Fibroblast of the conjunctiva (primary cell): ENCODE results near the gene PTPRN2.
"Not testable (repeated sequence)": the region's sequence is repeated elsewhere in the genome, so short reads cannot be mapped to it uniquely, and the experiment has no call there.

Experiments
- DNase-seq: peaks from one replicate; pipeline ENCODE4 v3.0.0-alpha.2; 2010; ENCODE audit warnings: low read depth

PTPRN2 gene

GRCh38 chr7:158516524-158516923 is 71.1 kb downstream of the PTPRN2 start:
- DNase-seq: no peak

DNA sequence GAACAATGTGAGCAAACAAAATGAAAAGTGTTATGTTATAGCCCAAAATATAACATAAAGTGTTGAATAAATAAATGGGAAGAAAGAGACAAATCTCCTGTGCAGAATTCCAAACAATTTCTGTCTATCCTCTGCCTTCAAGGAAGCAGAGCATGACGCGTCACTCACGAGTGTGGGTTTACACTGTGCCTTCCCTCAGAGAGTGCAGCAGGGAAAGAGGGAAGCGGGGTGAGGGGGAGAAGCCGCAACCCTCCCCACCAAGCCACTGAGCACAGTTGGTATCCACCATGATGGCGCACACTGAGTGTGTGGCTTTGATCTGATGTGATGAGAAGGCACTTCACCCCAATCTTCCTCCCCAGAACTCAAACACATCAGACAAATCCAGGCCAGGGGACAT is 74.8 kb downstream of the PTPRN2 start:
- DNase-seq: no peak

GRCh38 chr7:158512042-158512441 is 75.6 kb downstream of the PTPRN2 start:
- DNase-seq: no peak

DNA sequence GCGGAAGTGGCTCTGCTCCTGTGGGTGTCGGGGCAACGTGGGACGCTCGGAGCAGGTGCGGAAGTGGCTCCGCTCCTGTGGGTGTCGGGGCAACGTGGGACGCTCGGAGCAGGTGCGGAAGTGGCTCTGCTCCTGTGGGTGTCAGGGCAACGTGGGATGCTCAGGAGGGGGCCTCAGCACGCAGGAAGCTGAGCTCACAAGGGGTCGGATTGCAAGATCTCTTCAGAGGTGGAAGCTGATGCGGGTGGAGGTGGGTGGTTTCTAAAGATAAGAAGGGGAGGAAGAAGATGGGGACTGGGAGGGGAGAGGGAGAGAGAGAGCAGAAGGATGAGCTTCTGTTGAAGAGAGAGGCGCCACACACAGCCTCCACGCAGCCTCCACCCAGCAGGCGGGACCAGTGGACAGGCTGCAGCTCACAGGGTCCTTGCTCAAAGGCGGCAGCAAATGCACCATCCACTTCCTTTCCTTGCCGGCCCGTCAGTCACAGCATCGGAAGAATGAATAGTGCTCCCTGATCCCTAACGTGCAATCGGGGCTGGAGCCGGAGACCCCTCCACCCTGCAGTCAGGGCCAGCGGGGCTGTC is 78.7 kb downstream of the PTPRN2 start:
- no peak for DNase-seq

DNA sequence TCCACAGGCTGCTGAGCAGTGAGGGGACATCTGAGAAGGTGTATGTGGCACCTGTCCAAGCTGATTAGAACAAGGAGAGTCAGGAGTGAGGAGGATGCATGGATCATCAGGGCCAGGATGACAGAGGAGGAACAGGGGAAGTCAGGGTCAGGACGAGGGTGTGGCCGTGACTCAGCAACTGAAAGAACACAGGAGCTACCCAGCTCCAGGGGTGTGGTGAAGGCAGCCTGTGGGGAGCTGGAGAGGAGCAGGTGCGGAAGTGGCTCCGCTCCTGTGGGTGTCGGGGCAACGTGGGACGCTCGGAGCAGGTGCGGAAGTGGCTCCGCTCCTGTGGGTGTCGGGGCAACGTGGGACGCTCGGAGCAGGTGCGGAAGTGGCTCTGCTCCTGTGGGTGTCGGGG is 79.3 kb downstream of the PTPRN2 start:
- DNase-seq: not testable (repeated sequence)

- no peak for DNase-seq
Observed at GRCh38 chr7:158507917-158508316, 79.7 kb downstream of the PTPRN2 start.

DNA sequence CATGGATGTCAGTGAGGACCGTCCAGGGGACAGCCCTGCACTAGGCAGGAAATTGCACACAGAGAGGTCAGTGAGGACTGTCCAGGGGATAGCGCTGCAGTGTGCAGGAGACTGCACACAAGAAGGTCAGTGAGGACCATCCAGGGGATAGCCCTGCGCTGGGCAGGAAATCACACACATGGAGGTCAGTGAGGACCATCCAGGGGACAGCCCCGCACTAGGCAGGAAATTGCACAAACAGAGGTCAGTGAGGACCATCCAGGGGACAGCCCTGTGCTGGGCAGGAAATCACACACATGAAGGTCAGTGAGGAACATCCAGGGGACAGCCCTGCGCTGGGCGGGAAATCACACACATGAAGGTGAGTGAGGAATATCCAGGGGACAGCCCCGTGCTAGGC is 80.4 kb downstream of the PTPRN2 start:
- not testable (repeated sequence) for DNase-seq

DNA sequence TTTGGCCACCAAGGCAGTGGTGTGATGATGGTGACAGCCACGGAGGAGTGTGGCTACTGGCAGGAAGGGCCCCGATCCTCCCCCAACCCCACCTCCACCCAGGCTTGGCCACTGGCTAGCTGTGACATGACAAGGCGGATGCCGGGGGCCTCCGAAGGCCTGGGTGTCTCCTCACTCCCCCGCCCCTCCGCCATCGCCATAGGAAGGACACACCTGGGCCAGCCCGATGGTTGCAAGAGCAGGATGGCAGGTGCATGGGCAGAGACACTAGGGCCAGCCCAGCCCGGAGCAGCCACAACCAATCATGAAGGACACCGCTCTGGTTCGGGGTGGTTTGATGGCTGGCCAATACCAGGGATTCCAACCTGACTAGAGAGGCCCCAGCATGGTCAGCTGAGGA is 81.0 kb downstream of the PTPRN2 start:
- no peak for DNase-seq

DNA sequence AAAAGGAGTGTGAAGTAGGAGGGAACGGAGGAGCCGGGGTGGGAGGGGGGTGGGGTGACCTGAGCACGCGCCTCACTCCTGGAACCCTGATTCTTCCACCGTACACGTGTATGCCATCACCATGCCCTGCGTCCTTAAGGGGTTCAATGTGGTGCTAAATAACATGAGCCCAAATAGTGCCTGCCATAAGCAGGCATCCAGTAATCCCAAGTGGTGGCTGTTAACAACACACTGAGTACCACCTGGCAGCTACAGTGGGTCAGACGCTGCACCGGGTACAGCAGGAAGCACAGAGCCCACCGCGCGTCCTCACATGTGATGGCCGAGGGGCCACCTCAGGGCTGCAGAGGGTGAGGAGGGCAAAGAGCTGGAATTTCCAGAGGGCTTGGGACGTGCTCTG is 81.9 kb downstream of the PTPRN2 start:
- no peak for DNase-seq

DNA sequence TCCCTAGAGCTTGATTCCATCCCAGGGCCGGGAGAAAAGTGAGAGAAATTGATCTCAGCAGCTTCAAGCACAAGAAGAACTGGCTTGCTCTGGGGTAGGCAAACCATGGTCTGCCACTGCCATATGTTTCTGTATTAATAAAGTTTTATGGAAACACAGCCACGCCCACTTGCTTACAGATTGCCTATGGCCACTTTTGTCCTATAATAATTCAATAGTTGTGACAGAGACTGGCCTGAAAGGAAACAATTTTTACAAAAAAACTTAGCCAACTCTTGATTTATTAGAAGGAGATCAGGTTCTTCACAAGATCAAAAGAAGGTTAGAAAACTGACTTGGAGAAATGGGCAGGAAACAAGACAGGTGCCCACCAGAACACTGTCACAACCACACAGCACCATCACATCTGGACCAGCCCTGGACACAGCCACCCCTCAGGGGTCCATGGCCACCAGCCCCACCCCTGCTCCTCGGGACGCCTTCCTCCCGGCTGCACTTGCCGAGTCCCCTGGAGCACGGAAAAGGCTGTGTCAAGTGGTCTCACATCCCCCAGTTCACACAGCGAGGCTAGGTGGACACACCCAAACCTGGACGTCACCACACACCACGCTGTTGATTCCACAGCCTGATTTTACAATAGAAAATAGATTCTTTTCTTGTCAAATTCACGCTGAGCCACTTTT is 85.4 kb downstream of the PTPRN2 start:
- DNase-seq: no peak

DNA sequence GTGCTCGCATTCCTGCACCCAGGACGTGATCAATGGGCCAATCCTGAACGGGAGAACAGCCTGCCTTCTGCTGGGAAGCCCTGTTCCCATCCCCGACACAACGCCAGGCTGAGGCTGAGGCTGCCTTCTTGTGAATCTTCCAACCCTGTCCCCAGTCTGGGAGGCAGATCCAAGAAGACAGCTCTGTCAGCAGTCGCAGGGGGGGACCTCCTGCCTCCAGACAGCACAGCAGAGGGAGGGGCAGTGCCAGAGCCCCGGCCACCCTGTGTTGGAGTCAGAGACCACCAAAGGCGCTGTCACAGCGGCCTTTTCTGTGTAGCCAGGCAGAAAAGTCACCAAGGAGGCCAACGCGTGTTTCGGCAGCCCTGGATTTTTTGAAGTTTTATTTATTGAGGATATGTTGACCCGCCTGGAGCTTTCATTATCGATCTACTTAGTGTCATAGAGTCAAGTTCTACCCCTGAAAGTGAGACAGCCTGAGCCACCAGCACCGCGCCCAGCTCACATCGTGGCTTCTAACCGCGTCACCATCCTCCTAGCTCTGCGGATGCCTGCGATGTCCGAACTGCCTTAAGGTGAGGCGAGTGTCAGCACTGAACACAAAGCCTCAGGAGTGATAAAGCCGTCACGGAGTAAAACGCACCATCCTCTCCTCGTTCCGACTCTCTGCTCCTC is 86.1 kb downstream of the PTPRN2 start:
- DNase-seq: no peak

DNA sequence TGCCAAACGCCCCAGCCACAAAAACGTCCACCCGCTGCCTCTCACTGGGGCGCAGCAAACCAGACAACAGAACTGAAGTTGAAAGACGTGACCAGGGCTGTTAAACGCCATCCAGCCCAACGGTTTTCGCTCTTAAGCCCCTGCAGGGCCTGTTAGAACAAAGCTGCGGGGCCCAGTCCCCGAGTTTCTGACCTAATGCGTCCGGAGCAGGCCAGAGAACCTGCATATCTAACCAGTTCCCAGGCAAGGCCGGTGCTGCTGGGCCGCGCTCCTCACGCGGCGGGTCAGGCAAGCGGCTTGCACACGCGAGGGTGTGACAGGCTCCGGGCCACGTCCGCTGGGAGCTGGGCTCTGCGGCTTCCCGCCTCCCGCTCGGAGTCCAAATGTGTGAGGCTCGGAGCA is 87.0 kb downstream of the PTPRN2 start:
- no peak for DNase-seq

DNA sequence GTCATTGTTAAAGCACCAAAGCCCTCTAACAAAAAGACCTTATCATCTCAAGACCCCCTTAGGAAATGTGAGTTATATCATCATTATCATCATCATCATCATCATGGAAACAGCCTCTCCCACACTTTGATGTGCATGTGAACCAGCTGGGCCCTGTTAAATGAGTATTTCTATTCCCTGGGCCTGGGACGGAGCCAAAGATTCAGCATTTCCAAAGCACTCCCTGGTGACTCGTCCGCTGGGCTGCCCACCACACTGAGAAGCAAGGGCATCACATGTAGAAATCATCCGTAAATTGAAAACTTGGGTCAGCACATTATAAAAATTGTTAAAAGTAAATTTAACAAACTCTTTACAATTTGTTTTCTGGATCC is 88.6 kb downstream of the PTPRN2 start:
- no peak for DNase-seq

- no peak for DNase-seq
Observed at GRCh38 chr7:158498443-158499081, 89.1 kb downstream of the PTPRN2 start.

DNA sequence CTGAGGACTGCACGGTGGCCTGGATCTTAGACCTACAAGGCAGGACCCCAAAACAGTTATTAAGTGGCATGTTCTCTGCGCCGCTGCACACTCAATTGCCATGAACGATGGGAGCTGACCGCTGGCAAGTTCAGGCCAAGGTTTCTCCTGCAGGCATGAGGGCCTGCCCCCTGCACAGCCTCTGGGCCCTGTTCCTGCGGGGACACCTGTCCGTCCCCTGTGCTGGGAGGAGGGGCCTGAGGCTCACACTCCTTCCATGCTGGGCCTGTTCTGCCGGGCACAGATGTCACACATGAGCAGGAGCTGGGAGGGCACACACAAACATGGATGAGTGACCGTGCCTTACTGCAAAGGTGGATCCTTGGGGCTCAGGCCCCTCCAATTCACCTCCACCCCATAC is 90.0 kb downstream of the PTPRN2 start:
- no peak for DNase-seq

GRCh38 chr7:158495786-158496185 is 91.8 kb downstream of the PTPRN2 start:
- DNase-seq: no peak

GRCh38 chr7:158495216-158495615 is 92.4 kb downstream of the PTPRN2 start:
- DNase-seq: no peak

DNA sequence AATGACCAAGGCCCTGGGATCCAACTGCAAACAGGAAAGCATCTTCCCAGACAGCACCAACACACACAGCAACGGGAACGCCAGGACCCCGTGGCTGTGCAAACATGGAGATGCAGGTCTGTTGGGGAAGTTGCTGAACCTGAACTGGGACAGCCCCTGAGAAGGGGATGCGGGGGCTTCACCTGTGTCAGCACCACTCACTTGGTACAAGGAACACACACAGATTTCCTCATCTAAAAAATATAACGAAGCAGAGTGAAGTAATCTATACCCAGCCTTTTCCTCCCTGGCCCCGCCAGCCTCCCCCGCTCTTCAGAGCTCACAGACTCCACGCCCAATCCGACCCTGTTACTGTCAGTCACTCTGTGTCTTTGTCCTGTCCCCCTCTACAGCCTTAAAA is 93.0 kb downstream of the PTPRN2 start:
- DNase-seq: no peak

DNA sequence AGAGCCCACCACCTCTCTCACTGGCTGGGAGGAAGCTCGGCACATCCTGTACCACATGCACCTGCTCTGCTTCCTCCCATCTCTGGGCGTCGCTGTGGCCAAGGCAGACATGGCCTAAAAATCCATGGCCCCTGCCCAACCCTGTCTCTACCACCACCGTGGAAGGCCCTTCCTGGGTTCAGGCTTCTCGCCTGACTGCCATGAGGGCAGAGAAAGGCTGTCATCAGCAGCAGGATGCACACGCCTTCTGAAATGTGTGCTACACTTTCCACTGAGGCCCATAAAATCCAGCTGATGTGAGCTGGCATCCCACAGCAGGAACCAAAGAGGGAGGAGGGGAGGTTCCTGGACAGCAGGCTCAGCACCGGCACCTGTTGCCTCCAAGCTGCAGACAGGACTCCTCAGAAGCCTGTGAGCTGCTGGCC is 93.4 kb downstream of the PTPRN2 start:
- no peak for DNase-seq

DNA sequence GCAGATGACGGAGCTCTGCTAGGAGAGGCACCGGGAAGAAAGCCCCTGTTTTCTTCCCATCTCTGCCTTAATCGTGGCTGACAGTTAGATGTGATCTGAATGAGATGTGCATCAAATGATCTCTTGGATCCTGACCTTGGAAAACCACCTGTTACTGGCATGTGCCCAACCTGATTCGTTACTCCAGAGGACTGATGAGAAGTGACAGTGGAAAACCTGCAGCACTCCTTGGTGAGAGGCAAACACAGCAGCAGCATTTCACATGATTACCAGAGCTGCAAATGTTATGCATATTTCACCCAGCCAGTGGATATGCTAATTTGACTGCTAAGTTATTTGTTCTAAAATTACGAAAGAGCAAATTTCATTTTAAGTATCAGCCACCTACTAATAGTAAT is 95.3 kb downstream of the PTPRN2 start:
- no peak for DNase-seq

DNA sequence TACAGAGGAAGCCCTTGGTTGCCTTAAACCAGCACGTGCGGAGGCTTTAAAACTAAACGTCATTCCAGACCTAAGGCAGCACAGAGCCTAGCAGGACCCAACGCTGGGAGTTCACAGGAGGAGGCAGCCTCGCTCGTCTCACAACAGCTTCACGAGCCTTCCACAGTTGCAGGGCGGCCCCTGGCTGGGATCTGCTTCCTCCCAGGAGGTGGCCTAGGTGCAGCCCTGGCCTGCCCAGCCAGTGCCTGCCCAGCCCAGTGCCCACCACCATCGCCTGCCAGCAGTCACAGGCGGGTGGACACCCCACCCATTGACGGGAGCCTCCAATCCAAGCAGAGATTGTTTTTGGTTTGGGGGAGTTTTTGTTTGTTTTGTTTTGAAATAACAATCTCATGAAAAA is 96.5 kb downstream of the PTPRN2 start:
- no peak for DNase-seq

GRCh38 chr7:158490171-158490782 is 97.3 kb downstream of the PTPRN2 start:
- DNase-seq: no peak
